Mesothelial cell of epicardium (in vitro differentiated cells): ENCODE results near the gene C10orf90. TPM values are rescaled to one million over a fixed set of nuclear protein-coding genes. Genes with fewer than 3 reads are reported as not detected.

ENCODE experiments used
- DNase-seq, 2 experiments: peaks; one replicate each; pipeline ENCODE4 v3.0.0; 2021; ENCODE audit warnings: low spot score in 2 of 2; ENCODE audit not compliant: unreplicated experiment in 2 of 2
- H3K27ac Mint-ChIP-seq: 2 replicates; pipeline ENCODE4 v1.8.0; 2021; ENCODE audit warnings: mixed read lengths
- H3K27me3 Mint-ChIP-seq: 2 replicates; pipeline ENCODE4 v1.8.0; 2021; ENCODE audit warnings: low read depth, mixed read lengths
- H3K36me3 Mint-ChIP-seq: 2 replicates; pipeline ENCODE4 v1.8.0; 2021; ENCODE audit warnings: mixed read lengths
- H3K4me1 Mint-ChIP-seq: 2 replicates; pipeline ENCODE4 v1.8.0; 2021; ENCODE audit warnings: mixed read lengths
- H3K4me3 Mint-ChIP-seq: 2 replicates; pipeline ENCODE4 v1.8.0; 2021; ENCODE audit warnings: mild to moderate bottlenecking, moderate library complexity, mixed read lengths
- H3K9me3 Mint-ChIP-seq: 2 replicates; pipeline ENCODE4 v1.8.0; 2021; ENCODE audit warnings: mixed read lengths
- CTCF ChIP-seq: fragments of 200-600 bp; sonication (generic); IDR thresholded peaks from one replicate; pipeline ENCODE4 v1.5.0; 2021; ENCODE audit warnings: antibody characterized with exemption; ENCODE audit not compliant: unreplicated experiment
- total RNA-seq: library from RNA; stranded (reverse); gene quantifications from 3 replicates; pipeline ENCODE4 v1.2.1, GENCODE V29; 2021

Gene C10orf90
- total RNA-seq, 1 donor from 2014 or later = not detected

- H3K27me3 Mint-ChIP-seq = no peaks in the 10 kb centered on the region
- H3K4me3 Mint-ChIP-seq = no peak overlapping the region
- H3K36me3 Mint-ChIP-seq = no peaks in the 10 kb centered on the region
- no peak for DNase-seq
- H3K4me1 Mint-ChIP-seq = no peaks in the 10 kb centered on the region
- no peak for TF ChIP-seq CTCF
- no peak overlapping the region for H3K27ac Mint-ChIP-seq
- no peaks in the 10 kb centered on the region for H3K9me3 Mint-ChIP-seq
Observed at GRCh38 chr10:126659750-126660149, 10.7 kb downstream of the C10orf90 start.

- Mint-ChIP-seq H3K27me3 (no peaks in the 10 kb centered on the region), H3K4me3 (no peak overlapping the region), H3K27ac (no peak overlapping the region), H3K4me1 (no peaks in the 10 kb centered on the region), H3K36me3 (no peaks in the 10 kb centered on the region), H3K9me3 (no peaks in the 10 kb centered on the region)
- DNase-seq = no peak
- no peak for TF ChIP-seq CTCF
Observed at GRCh38 chr10:126658928-126659327, 11.6 kb downstream of the C10orf90 start.

- no peak for TF ChIP-seq CTCF
- DNase-seq = no peak
- H3K4me1 Mint-ChIP-seq = no peaks in the 10 kb centered on the region
- no peaks in the 10 kb centered on the region for H3K36me3 Mint-ChIP-seq
- no peak overlapping the region for H3K4me3 Mint-ChIP-seq
- no peaks in the 10 kb centered on the region for H3K27me3 Mint-ChIP-seq
- H3K9me3 Mint-ChIP-seq = peaks cover 4% of the 10 kb centered on the region
- no peak overlapping the region for H3K27ac Mint-ChIP-seq
Observed at GRCh38 chr10:126654579-126654978, 15.9 kb downstream of the C10orf90 start.

- TF ChIP-seq CTCF = no peak
- no peaks in the 10 kb centered on the region for H3K36me3 Mint-ChIP-seq
- no peaks in the 10 kb centered on the region for H3K27me3 Mint-ChIP-seq
- H3K4me3 Mint-ChIP-seq = no peak overlapping the region
- H3K9me3 Mint-ChIP-seq = peaks cover 4% of the 10 kb centered on the region
- no peak overlapping the region for H3K27ac Mint-ChIP-seq
- no peak for DNase-seq
- H3K4me1 Mint-ChIP-seq = no peaks in the 10 kb centered on the region
Observed at GRCh38 chr10:126651467-126651866, 19.0 kb downstream of the C10orf90 start.

GRCh38 chr10:126650161-126650560, 20.3 kb downstream of the C10orf90 start:
- Mint-ChIP-seq H3K9me3 (peaks cover 4% of the 10 kb centered on the region), H3K27me3 (no peaks in the 10 kb centered on the region), H3K4me3 (no peak overlapping the region), H3K27ac (no peak overlapping the region), H3K4me1 (peaks cover 4% of the 10 kb centered on the region), H3K36me3 (no peaks in the 10 kb centered on the region)
- no peak for DNase-seq
- TF ChIP-seq CTCF = no peak

- DNase-seq = no peak
- Mint-ChIP-seq H3K4me1 (peaks cover 4% of the 10 kb centered on the region), H3K9me3 (no peaks in the 10 kb centered on the region), H3K4me3 (no peak overlapping the region), H3K27me3 (peaks cover 5% of the 10 kb centered on the region), H3K27ac (no peak overlapping the region), H3K36me3 (no peaks in the 10 kb centered on the region)
- TF ChIP-seq CTCF = no peak
Observed at GRCh38 chr10:126647116-126647515, 23.4 kb downstream of the C10orf90 start.
